ENCODE data around the gene TET2. TPM values are rescaled to one million over a fixed set of nuclear protein-coding genes. Genes with fewer than 3 reads are reported as not detected.
"Not testable (repeated sequence)": the region's sequence is repeated elsewhere in the genome, so short reads cannot be mapped to it uniquely, and the experiment has no call there.

TET2 gene
- total RNA-seq, 1 experiment from 2014 or later: 13.1 TPM

- Histone ChIP-seq H3K27ac (no peak overlapping the region), H3K4me1 (replicated peaks) (peaks cover 13% of the 10 kb centered on the region), H3K4me3 (no peak overlapping the region), H3K9me3 (replicated peaks) (no peaks in the 10 kb centered on the region), H3K36me3 (peaks cover 20% of the 10 kb centered on the region), H3K27me3 (replicated peaks) (no peaks in the 10 kb centered on the region)
- DNase-seq (ENCODE audit: low read depth in 1 of 2, low spot score in 2 of 2): no peak
Measured at GRCh38 chr4:105279314-105279713, 132.6 kb downstream of the TET2 start.

- H3K36me3 ChIP-seq: peaks cover 13% of the 10 kb centered on the region
- H3K4me1 ChIP-seq (replicated peaks): peaks cover 13% of the 10 kb centered on the region
- H3K27me3 ChIP-seq (replicated peaks): no peaks in the 10 kb centered on the region
- peak in 1 of 2 experiments; percentile 52 for DNase-seq (ENCODE audit: low read depth in 1 of 2, low spot score in 2 of 2)
- H3K4me3 ChIP-seq: no peak overlapping the region
- H3K27ac ChIP-seq: no peak overlapping the region
- no peaks in the 10 kb centered on the region for H3K9me3 ChIP-seq (replicated peaks)
Measured at GRCh38 chr4:105280338-105281123, 133.9 kb downstream of the TET2 start.

GRCh38 chr4:105281124-105281415 is 134.4 kb downstream of the TET2 start:
- H3K36me3 ChIP-seq: peaks cover 8% of the 10 kb centered on the region
- H3K4me1 ChIP-seq (replicated peaks): peaks cover 13% of the 10 kb centered on the region
- no peaks in the 10 kb centered on the region for H3K9me3 ChIP-seq (replicated peaks)
- no peak overlapping the region for H3K27ac ChIP-seq
- H3K27me3 ChIP-seq (replicated peaks): no peaks in the 10 kb centered on the region
- DNase-seq (ENCODE audit: low read depth in 1 of 2, low spot score in 2 of 2): no peak
- H3K4me3 ChIP-seq: no peak overlapping the region

- H3K36me3 ChIP-seq: no peaks in the 10 kb centered on the region
Measured at GRCh38 chr4:105282489-105282888, 135.8 kb downstream of the TET2 start.

GRCh38 chr4:105283501-105283900 is 136.8 kb downstream of the TET2 start:
- peak in 1 of 2 experiments; percentile 44 for DNase-seq (ENCODE audit: low read depth in 1 of 2, low spot score in 2 of 2)
- Histone ChIP-seq H3K9me3 (replicated peaks) (no peaks in the 10 kb centered on the region), H3K4me1 (replicated peaks) (peaks cover 13% of the 10 kb centered on the region), H3K27ac (0 out of 2 replicates have a peak overlapping the region, but pooled peaks have one; percentile 1), H3K4me3 (no peak overlapping the region), H3K36me3 (no peaks in the 10 kb centered on the region), H3K27me3 (replicated peaks) (no peaks in the 10 kb centered on the region)

More at GRCh38 chr4:105282489-105282888, 135.8 kb downstream of the TET2 start:
- no peak for DNase-seq (ENCODE audit: low read depth in 1 of 2, low spot score in 2 of 2)
- peaks cover 13% of the 10 kb centered on the region for H3K4me1 ChIP-seq (replicated peaks)
- no peaks in the 10 kb centered on the region for H3K27me3 ChIP-seq (replicated peaks)
- H3K9me3 ChIP-seq (replicated peaks): no peaks in the 10 kb centered on the region
- no peak overlapping the region for H3K4me3 ChIP-seq
- H3K27ac ChIP-seq: no peak overlapping the region

- Histone ChIP-seq H3K36me3 (no peaks in the 10 kb centered on the region), H3K27ac (no peak overlapping the region), H3K9me3 (replicated peaks) (no peaks in the 10 kb centered on the region), H3K4me1 (replicated peaks) (no peaks in the 10 kb centered on the region; the same call in 1 of the 2 replicates), H3K4me3 (no peak overlapping the region), H3K27me3 (replicated peaks) (no peaks in the 10 kb centered on the region)
- no peak for DNase-seq (ENCODE audit: low read depth in 1 of 2, low spot score in 2 of 2)
Measured at GRCh38 chr4:105288121-105288520, 141.4 kb downstream of the TET2 start.

- no peaks in the 10 kb centered on the region for H3K36me3 ChIP-seq
- DNase-seq (ENCODE audit: low read depth in 1 of 2, low spot score in 2 of 2): no peak
- no peaks in the 10 kb centered on the region for H3K9me3 ChIP-seq (replicated peaks)
- no peaks in the 10 kb centered on the region for H3K4me1 ChIP-seq (replicated peaks)
- no peak overlapping the region for H3K27ac ChIP-seq
- H3K4me3 ChIP-seq: no peak overlapping the region
- no peaks in the 10 kb centered on the region for H3K27me3 ChIP-seq (replicated peaks)
Measured at GRCh38 chr4:105291925-105292324, 145.2 kb downstream of the TET2 start.

- Histone ChIP-seq H3K4me1 (replicated peaks) (no peaks in the 10 kb centered on the region), H3K9me3 (replicated peaks) (no peaks in the 10 kb centered on the region), H3K27me3 (replicated peaks) (no peaks in the 10 kb centered on the region), H3K27ac (no peak overlapping the region), H3K36me3 (no peaks in the 10 kb centered on the region), H3K4me3 (no peak overlapping the region)
- DNase-seq (ENCODE audit: low read depth in 1 of 2, low spot score in 2 of 2): no peak
Measured at GRCh38 chr4:105293360-105293759, 146.7 kb downstream of the TET2 start.

GRCh38 chr4:105296672-105297071 is 150.0 kb downstream of the TET2 start:
- DNase-seq (ENCODE audit: low read depth in 1 of 2, low spot score in 2 of 2): no peak
- H3K4me1 ChIP-seq (replicated peaks): no peaks in the 10 kb centered on the region
- no peaks in the 10 kb centered on the region for H3K27me3 ChIP-seq (replicated peaks)
- H3K4me3 ChIP-seq: no peak overlapping the region
- H3K9me3 ChIP-seq (replicated peaks): no peaks in the 10 kb centered on the region
- no peaks in the 10 kb centered on the region for H3K36me3 ChIP-seq
- no peak overlapping the region for H3K27ac ChIP-seq

- not testable (repeated sequence) for H3K9me3 ChIP-seq (replicated peaks); H3K4me1 ChIP-seq (replicated peaks); DNase-seq (ENCODE audit: low read depth in 1 of 2, low spot score in 2 of 2); H3K4me3 ChIP-seq; H3K27me3 ChIP-seq (replicated peaks); H3K36me3 ChIP-seq; H3K27ac ChIP-seq
Measured at GRCh38 chr4:105299027-105299426, 152.4 kb downstream of the TET2 start.

- no peaks in the 10 kb centered on the region for H3K27me3 ChIP-seq (replicated peaks)
- no peaks in the 10 kb centered on the region for H3K4me1 ChIP-seq (replicated peaks)
- no peak overlapping the region for H3K4me3 ChIP-seq
- H3K27ac ChIP-seq: no peak overlapping the region
- no peak for DNase-seq (ENCODE audit: low read depth in 1 of 2, low spot score in 2 of 2)
- H3K9me3 ChIP-seq (replicated peaks): no peaks in the 10 kb centered on the region
- no peaks in the 10 kb centered on the region for H3K36me3 ChIP-seq
Measured at GRCh38 chr4:105304085-105304484, 157.4 kb downstream of the TET2 start.

- no peaks in the 10 kb centered on the region for H3K36me3 ChIP-seq
- H3K27me3 ChIP-seq (replicated peaks): no peaks in the 10 kb centered on the region
- H3K4me1 ChIP-seq (replicated peaks): no peaks in the 10 kb centered on the region
- DNase-seq (ENCODE audit: low read depth in 1 of 2, low spot score in 2 of 2): no peak
- no peaks in the 10 kb centered on the region for H3K9me3 ChIP-seq (replicated peaks)
- H3K4me3 ChIP-seq: no peak overlapping the region
- no peak overlapping the region for H3K27ac ChIP-seq
Measured at GRCh38 chr4:105305019-105305836, 158.6 kb downstream of the TET2 start.

GRCh38 chr4:105306158-105306781 is 159.6 kb downstream of the TET2 start:
- Histone ChIP-seq H3K9me3 (replicated peaks) (no peaks in the 10 kb centered on the region), H3K4me1 (replicated peaks) (no peaks in the 10 kb centered on the region), H3K36me3 (no peaks in the 10 kb centered on the region), H3K27ac (no peak overlapping the region), H3K4me3 (no peak overlapping the region), H3K27me3 (replicated peaks) (no peaks in the 10 kb centered on the region)
- no peak for DNase-seq (ENCODE audit: low read depth in 1 of 2, low spot score in 2 of 2)

- H3K27me3 ChIP-seq (replicated peaks): no peaks in the 10 kb centered on the region
- H3K9me3 ChIP-seq (replicated peaks): no peaks in the 10 kb centered on the region
- H3K4me3 ChIP-seq: no peak overlapping the region
- no peak overlapping the region for H3K27ac ChIP-seq
- no peaks in the 10 kb centered on the region for H3K36me3 ChIP-seq
- no peak for DNase-seq (ENCODE audit: low read depth in 1 of 2, low spot score in 2 of 2)
- H3K4me1 ChIP-seq (replicated peaks): no peaks in the 10 kb centered on the region
Measured at GRCh38 chr4:105306820-105307219, 160.1 kb downstream of the TET2 start.

Data from SJSA1 (cell line).